ENCODE results near the gene CELF2.

DNA sequence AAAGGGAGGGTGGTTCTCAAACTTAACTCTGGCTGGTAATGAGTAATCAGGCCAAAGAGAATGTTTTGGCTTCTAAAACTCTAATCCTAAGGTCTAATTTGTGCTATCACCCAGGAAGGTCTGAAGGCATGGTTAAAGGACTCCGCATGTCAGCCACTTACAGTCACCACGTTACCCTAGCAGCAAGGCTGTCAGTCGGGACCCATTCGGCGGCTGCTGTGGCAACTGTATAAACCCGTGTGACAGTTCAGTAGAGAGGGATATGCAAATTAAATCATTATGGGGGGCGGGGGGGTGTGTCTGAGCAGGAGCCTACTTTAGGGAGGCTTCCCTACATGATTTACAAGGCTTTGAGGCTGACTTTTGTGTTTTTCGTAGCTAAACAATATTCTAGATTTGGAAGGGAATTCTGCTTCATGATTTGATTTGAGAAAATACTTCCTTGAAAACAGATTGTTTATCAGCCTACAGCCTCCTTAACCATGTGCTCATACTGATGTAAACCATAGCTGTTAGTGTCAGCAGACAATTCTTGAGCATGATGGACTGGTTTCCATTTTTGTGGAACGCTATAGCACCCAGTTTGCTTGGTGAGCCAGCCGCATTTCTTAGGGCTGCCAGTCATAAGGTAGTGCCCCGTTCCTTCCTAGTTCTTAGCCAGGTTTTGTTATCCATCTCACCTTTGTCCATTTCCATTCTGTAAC, 309.4 kb downstream of the CELF2 start:
- TF ChIP-seq CTCF (IDR thresholded peaks at IDR 0.05; ENCODE audit: insufficient read depth, low read length, poor library complexity, severe bottlenecking) = no peak
- no peak for TF ChIP-seq EZH2phosphoT487 (conservative IDR thresholded peaks at IDR 0.05; ENCODE audit: low read length)

All from SU-DHL-6 (cell line).